Endothelial cell of coronary artery (primary cell): ENCODE results near the gene SPINT2. TPM values are rescaled to one million over a fixed set of nuclear protein-coding genes. Genes with fewer than 3 reads are reported as not detected.

Experiments
- total RNA-seq: library from RNA; depleted of rRNA; stranded (reverse); fragments of >200 nt; gene quantifications from 2 replicates; pipeline ENCODE4 v1.2.3, GENCODE V29; 2014

The SPINT2 gene, protein sequence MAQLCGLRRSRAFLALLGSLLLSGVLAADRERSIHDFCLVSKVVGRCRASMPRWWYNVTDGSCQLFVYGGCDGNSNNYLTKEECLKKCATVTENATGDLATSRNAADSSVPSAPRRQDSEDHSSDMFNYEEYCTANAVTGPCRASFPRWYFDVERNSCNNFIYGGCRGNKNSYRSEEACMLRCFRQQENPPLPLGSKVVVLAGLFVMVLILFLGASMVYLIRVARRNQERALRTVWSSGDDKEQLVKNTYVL
- 1.5 and 2.0 TPM in 2 replicates for total RNA-seq

DNA sequence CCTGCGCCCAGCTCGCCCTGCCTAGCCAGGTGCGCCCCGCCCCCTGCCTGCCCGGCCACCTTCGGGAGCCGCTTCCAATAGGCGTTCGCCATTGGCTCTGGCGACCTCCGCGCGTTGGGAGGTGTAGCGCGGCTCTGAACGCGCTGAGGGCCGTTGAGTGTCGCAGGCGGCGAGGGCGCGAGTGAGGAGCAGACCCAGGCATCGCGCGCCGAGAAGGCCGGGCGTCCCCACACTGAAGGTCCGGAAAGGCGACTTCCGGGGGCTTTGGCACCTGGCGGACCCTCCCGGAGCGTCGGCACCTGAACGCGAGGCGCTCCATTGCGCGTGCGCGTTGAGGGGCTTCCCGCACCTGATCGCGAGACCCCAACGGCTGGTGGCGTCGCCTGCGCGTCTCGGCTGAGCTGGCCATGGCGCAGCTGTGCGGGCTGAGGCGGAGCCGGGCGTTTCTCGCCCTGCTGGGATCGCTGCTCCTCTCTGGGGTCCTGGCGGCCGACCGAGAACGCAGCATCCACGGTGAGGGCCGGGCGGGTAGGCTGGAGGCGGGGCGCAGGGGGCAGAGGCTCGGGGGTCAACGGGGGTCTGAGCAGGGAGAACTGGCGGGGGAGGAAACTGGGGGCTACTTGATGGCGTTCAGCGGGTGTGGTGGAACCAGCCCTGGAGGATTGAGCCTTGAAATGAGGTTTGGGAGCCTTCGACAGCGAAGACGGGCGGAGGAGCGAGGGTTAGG lies at the start of gene SPINT2:
Gene SPINT2 (plus strand): TSS at position 88 of the 727 bp plus-strand sequence. CDS start 320 bp downstream, at position 408.

GRCh38 chr19:38224014-38224862 lies 40.1 kb upstream of the SPINT2 start, which contains the start of gene DPF1:
Gene DPF1 (minus strand): TSS chr19:38224222. CDS start chr19:38224142, 80 bp downstream.

DNA sequence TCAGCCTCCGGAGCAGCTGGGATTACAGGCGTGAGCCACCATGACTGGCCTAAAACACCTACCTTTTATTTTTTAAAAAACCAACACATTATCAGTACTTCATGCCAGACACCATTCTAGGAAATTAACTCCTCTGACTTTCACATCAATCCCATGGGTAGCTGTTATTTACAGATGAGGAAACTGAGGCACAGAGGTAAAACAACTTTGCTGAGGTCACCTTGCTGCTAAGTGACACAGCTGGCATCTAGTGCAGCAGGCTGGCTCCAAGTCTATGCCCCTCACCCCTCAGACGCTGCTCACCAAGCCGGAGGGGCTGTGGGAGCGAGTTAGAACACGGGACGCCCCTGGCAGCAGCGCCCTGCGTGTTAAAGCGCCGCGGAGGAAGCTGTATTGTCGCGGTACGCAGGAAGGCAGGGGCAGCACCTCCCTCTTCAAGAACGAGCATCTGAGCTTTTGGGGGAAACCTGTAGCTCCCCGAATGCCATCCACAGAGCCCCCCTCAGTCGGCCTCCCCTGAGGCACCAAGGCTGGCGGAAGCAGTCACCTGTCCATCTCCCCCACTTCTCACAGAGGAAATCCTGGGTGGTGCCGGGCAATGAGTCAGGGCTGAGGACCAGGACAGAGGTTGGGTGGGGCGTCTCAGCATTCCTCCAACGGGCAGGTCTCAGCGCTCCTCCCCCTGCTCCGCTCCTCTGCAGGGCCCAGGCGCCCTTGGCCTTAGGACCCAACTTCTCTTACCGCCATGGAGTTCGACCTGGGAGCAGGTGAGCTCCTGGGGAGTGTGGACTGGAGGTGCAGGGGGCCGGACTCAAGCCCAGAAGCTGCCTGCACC lies 39.4 kb downstream of the SPINT2 start, which contains the start of gene C19orf33:
Gene C19orf33 (plus strand): TSS at position 735 of the 835 bp plus-strand sequence. CDS start 11 bp downstream, at position 746.

DNA sequence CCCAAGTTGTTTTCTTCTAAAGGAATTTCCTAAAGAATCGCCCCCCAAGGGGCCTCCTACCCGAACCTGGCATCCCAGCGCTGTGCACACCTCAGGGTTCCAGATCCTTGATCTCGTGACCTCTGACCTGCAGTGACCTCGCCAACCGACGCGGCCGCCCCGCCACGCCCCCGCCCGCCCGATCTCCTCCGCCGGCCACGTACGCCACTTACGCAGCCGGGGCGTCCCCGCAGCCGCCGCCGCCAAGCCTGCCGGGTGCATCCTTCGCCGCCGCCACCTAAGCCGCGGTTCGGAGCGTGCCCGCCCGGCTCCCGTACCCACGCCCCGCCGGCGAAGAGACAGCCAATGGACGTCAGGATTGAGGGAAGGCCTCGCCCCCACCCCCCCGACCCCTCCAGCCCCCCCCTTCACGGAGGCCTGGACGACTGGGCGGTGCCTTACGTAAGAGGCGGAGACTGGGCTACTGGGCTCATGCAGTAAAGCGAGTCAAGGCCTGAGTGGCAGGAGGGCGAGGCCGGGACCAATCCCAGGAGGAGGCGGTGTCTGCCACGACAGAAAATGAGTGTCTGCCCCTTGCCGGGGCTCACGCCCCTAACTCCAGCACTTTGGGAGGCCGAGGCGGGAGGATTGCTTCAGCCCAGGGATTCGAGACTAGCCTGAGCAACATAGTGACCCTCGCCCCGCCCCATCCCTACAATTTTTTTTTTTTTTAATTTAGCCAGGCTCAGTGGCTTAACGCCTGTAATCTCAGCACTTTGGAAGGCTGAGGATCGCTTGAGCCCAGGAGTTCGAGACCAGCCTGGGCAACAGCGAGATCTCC lies 51.5 kb downstream of the SPINT2 start, which contains the start of gene YIF1B:
Gene YIF1B (minus strand): TSS at position 291 of the 820 bp plus-strand sequence. CDS start 30 bp downstream, at position 261.

GRCh38 chr19:38319421-38320258 lies 55.3 kb downstream of the SPINT2 start, which contains the start of gene KCNK6:
Gene KCNK6 (plus strand): TSS chr19:38319845. CDS start chr19:38319951, 106 bp downstream.

Other genes starting within 250 kb of the SPINT2 start
- gene DPF1, start 40.4 kb upstream of the SPINT2 start, total RNA-seq, result 0.28 and 1.3 TPM in 2 replicates
- gene PPP1R14A, start 8.2 kb upstream of the SPINT2 start, total RNA-seq, result 0.27 and 8.6 TPM in 2 replicates
- gene C19orf33, start 39.7 kb downstream of the SPINT2 start, total RNA-seq, result 19.2 and 22.1 TPM in 2 replicates
- 65.8 and 68.7 TPM in 2 replicates for gene YIF1B, start 51.4 kb downstream of the SPINT2 start, total RNA-seq
- gene KCNK6, start 55.3 kb downstream of the SPINT2 start, total RNA-seq, result 4.0 and 7.2 TPM in 2 replicates
- 0.54 and 2.0 TPM in 2 replicates for gene CATSPERG, start 71.3 kb downstream of the SPINT2 start, total RNA-seq
- gene PSMD8, start 110.0 kb downstream of the SPINT2 start, total RNA-seq, result 226 and 259 TPM in 2 replicates
- gene GGN, start 123.5 kb downstream of the SPINT2 start, total RNA-seq, result under 0.01 and 0.18 TPM in 2 replicates
- gene SPRED3, start 124.1 kb downstream of the SPINT2 start, total RNA-seq, result 4.3 and 5.3 TPM in 2 replicates
- 6.0 and 6.1 TPM in 2 replicates for gene FAM98C, start 138.5 kb downstream of the SPINT2 start, total RNA-seq
- gene RASGRP4, start 161.6 kb downstream of the SPINT2 start, total RNA-seq, result not detected in 2 replicates
- gene RYR1, start 169.1 kb downstream of the SPINT2 start, total RNA-seq, result under 0.01 and 0.18 TPM in 2 replicates